DMS 273 (cell line): ENCODE results near the gene PPM1L.

ENCODE experiments used
- DNase-seq: peaks from one replicate; lab custom pipeline; 2025; ENCODE audit not compliant: unreplicated experiment; lab: John Stamatoyannopoulos, UW

Gene PPM1L

DNA sequence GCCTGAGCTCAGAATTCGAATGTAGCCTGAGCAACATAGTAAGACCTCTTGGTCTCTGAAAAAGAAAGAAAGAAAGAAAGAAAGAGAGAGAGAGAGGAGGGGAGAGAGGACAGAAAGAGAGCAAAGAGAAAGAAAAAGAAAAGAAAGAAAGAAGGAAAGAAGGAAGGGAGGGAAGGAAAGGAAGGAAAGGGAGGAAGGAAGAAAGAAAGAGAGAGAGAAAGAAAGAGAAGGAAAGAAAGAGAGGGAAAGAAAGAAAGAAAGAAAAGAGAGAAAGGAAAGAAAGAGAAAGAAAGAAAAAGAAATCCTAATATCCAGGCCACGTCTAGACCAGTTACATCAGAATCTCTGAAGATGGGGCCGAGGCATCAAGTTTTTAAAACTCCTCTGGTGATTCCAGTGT is 50.7 kb downstream of the PPM1L start:
- no peak for DNase-seq

DNA sequence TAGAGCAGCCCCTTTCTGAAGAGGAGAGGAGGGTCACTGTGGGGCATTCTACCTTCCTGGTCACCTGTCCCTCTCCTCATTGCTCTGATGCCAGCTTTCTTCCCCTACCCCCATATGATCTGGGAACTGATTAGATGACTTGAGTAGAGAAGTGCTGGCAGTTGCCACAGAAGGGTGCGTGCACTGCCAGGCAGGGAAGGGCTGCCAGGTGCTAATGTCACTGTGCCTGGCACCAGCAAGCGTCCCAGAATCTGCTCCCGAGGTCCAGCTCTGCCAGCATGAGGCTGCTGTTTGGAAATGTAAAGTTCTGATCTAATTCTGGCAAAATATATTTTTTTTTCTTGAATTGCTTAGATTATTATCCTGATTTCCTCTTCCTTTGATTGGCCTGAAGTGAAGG is 52.8 kb downstream of the PPM1L start:
- DNase-seq: peak; percentile 65

DNA sequence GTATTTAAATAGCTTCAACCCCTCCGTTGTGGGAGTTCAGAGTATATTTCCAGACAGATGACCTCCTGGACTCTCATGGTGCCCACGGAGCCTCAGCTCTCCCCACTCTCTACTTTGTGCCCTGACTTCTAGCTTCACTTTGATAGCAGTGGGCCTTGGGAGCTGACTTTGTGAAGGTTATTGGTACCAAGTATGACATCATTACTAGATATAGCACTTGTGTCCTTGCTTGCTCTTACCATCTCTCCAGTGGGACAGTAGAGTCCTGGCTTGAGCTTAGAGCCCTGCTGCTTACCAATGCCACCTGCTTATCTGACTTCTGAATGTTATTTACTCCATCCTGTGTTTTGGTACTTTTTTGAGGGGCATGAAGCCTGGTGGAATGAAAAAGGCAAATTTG is 53.4 kb downstream of the PPM1L start:
- DNase-seq: no peak

- DNase-seq: peak; percentile 90
These were observed 54.6 kb downstream of the PPM1L start for GRCh38 chr3:160810362-160811236.

DNA sequence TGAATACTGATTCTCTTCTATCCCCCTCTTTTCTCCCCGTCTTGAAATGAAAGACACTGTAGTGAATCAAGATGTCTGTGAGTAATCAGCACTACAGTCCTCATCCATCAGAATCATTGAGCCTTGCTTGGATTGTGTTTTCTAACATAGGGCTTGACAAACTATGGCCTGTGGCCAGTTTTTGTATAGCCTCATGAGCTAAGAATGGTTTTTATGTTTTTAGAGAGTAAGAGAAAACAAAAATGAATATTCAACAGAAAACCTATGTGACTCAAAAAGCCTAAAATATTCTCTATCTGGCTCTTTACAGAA is 55.2 kb downstream of the PPM1L start:
- DNase-seq: peak; percentile 46

GRCh38 chr3:160812304-160812703 is 56.3 kb downstream of the PPM1L start:
- no peak for DNase-seq

GRCh38 chr3:160815280-160815679 is 59.2 kb downstream of the PPM1L start:
- DNase-seq: no peak

- no peak for DNase-seq
These were observed 64.0 kb downstream of the PPM1L start for GRCh38 chr3:160820022-160820421.

DNA sequence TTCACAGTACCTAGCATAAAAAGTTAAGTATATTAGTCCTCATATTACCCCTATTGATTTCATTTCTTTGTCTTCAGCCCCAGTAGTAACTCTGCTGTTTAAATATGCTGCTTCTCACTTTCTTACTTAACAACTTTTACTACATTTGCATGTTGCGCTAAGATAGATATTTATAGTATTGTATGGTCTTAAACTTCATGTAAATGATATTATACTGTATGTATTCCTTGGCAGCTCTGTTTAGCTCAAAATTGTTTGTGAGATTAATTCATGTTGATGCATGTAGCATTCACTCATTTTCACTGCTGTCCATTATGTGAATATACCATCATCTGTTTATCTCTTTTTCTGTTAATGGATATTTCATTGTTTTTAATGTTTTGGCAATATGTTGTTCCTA is 64.4 kb downstream of the PPM1L start:
- no peak for DNase-seq

DNA sequence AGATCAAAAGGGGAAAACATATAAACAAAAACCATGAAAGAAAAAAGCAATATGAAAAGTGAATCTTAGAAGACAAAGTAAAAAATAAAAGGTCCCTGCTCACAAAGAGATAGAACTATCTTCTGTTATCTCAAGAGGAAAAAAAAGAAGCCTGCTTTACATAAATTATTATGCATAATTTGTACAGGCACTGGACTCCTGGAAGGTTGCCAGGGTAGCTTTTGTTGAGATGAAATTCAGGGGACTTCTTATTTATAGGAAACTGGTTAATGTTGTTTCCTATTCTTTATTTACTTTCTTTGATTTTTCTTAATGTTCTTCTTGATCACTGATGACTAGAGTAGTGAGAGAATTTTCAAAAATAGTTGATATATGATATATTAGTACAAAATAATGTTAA is 66.9 kb downstream of the PPM1L start:
- peak; percentile 86 for DNase-seq

DNA sequence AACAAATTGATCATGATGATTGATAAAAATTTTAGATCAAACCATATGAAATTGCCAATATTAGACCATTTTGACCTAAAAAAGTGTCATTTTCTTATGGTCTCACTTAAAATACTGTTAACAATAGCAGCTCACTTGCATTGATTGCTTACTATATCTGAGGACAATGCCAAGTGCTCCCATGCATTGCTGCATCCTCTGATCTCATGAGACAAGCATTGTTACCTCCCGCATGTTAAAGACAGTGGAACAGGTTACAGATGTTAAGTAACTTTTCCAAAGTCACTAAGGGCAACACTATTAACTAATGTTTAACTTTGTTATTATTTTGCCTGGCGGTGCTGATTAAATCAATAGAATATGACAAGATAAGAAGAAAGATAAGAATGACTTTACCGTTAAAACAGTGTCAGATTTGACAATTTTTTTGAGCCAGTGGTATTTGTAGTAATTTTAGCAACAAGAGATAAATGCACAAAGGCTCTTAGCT is 69.3 kb downstream of the PPM1L start:
- no peak for DNase-seq

DNA sequence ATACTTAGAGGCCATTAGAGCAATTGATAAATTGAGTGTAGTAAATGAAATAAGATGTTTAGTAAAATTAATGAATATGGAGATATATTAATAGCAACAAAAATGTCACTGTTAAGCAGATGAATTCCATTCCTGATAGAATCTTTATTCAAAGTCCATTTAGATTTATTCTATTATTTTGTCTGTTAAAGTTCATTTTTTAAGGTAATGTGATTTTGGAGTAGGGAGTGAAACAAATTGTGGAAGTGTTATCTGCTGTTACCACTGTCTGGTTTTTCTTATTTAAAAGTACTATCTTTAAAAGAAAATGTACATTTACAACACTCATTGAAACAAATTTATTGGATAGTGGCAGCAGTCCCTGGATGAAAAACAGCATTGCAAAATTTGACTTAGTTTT is 70.4 kb downstream of the PPM1L start:
- no peak for DNase-seq

GRCh38 chr3:160826991-160827390 is 71.0 kb downstream of the PPM1L start:
- no peak for DNase-seq

DNA sequence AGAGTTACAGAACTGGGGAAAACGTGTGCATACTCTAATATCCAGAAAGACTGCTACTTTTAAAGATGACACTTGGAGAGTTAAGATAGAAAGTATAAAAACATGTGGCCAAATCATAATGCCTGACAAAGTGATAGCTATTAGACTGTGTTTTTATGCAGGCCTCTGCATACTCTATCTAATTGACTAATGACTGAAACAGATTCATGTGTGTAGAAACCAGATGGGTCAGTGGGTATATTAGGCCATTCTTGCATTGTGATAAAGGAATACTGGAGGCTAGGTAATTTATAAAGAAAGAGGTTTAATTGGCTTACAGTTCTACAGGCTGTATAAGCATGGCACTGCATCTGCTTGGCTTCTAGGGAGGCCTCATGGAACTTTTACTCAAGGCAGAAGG is 71.5 kb downstream of the PPM1L start:
- peak; percentile 35 for DNase-seq

DNA sequence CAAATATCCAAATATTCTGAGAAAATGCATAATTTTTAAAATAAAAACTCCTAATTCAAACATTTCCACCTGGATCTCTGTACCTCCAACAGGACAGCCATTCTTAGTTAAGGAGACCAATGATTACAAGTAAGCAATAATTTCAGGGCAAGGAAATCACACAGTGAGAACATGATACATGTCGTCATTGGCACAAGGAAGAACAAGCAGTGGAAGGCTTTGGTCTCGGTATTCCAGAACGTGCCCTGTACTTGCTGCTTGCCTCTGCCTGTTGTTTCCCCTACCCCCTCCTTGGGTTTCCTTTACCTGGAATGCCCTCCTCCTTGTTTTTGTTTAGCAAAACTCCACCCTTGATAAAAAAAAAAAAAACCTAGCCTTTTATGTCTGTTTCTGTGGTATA is 72.8 kb downstream of the PPM1L start:
- no peak for DNase-seq

DNA sequence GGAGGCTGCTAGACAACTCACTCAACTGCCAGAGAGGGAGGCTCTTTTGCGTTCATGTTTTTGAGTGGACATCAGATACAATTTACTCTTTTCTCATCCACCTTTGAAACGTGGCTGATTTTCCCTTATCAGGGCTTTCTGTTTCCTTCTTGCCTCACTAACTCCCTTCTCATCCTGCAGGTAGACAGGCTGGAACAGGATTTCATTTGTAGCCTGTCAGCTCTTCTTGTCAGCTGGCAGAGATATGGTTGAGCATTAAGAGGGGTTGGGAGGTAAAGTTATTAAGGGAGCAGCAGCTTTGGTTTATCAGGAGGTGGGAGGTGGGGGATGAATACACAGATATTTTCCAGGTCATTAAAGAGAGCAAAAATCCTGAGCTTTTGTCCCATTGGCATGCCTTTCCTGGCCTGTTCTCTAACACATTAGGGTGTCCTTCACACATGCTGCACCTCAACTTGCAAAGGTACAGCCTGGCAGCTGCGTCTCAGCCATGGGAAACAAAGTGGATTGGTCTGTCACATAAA is 73.5 kb downstream of the PPM1L start:
- DNase-seq: no peak

- DNase-seq: peak; percentile 62
These were observed 74.8 kb downstream of the PPM1L start for GRCh38 chr3:160830796-160831195.

GRCh38 chr3:160831401-160831800 is 75.4 kb downstream of the PPM1L start:
- DNase-seq: peak; percentile 83

DNA sequence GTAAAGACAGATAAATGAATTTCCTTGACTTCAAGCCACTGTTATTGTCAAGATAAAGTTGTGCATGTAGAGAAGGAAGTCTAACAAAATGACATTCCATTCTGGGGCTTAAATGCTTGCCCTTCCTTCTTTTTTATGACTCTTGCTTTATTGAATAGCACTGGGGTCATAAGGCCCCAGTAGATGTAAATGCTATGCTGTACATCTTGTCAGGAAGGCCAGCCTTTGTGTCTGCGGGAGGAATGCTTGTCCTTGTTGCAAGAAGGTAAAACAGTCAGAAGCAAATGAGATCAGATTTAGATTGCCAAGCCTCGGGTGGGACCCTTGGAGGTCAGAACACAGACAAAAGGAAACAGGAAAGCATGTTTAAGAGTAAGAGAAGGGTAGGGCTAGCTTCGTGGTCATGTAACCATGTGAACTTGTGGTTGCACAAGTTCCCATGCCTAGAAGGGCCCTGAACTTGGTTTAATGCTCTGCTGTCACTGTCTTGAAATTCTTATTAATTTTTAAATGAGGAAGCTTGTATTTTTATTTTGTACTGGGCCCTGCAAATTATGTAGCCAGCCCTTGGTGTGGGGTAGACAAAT is 81.5 kb downstream of the PPM1L start:
- DNase-seq: no peak

- DNase-seq: no peak
These were observed 84.6 kb downstream of the PPM1L start for GRCh38 chr3:160840590-160840989.

DNA sequence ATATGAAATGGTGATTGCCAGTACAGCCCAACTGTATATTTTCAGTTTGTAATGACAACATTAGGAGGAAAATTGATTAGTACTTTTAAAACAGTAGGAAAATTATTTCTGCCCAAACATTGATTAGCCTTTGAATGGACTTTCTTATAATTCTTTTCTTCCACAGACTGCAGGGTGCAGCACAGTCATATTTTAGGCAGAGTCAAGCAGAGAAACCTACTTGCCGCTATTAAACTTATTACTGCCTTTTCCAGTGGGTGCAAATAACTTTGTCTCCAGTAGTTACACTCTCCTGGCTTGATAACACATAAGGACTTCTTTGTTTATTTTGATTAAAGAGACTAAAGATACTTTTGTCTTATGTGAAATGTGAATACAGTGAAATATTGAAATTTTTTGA is 85.4 kb downstream of the PPM1L start:
- no peak for DNase-seq
